ENCODE results near the gene CNNM2. TPM values are rescaled to one million over a fixed set of nuclear protein-coding genes. Genes with fewer than 3 reads are reported as not detected.

CNNM2 gene
- total RNA-seq, 1 donor from 2014 or later, result 12.9 TPM

- H3K36me3 ChIP-seq, result peaks cover 4% of the 10 kb centered on the region
- DNase-seq (no peak), ATAC-seq (no peak)
- H3K4me3 ChIP-seq, result no peak overlapping the region
- intact Hi-C loops (cut with DNase I), result loop anchor here (10.0 kb wide), 1 partner anchor 183 kb away; no protein-coding TSS in a partner anchor
- no peak for TF ChIP-seq CTCF (IDR thresholded peaks at IDR 0.05)
- H3K9me3 ChIP-seq, result no peaks in the 10 kb centered on the region
- H3K27me3 ChIP-seq, result no peaks in the 10 kb centered on the region
- no peak overlapping the region for H3K27ac ChIP-seq
- H3K4me1 ChIP-seq, result no peaks in the 10 kb centered on the region
Observed at GRCh38 chr10:103072276-103072675, 154.2 kb downstream of the CNNM2 start.

- TF ChIP-seq CTCF (IDR thresholded peaks at IDR 0.05), result no peak
- H3K4me3 ChIP-seq, result no peak overlapping the region
- no peaks in the 10 kb centered on the region for H3K4me1 ChIP-seq
- H3K27me3 ChIP-seq, result no peaks in the 10 kb centered on the region
- intact Hi-C loops (cut with DNase I), result loop anchor here (10.0 kb wide), 1 partner anchor 182 kb away; no protein-coding TSS in a partner anchor
- ATAC-seq (no peak), DNase-seq (no peak)
- H3K36me3 ChIP-seq, result peaks cover 4% of the 10 kb centered on the region
- H3K27ac ChIP-seq, result no peak overlapping the region
- no peaks in the 10 kb centered on the region for H3K9me3 ChIP-seq
Observed at GRCh38 chr10:103072891-103073290, 154.8 kb downstream of the CNNM2 start.

GRCh38 chr10:103077020-103077419 lies 158.9 kb downstream of the CNNM2 start:
- DNase-seq, result no peak
- intact Hi-C loops (cut with DNase I), result loop anchor here (10.0 kb wide), 1 partner anchor 178 kb away; no protein-coding TSS in a partner anchor

GRCh38 chr10:103077491-103078308 lies 159.6 kb downstream of the CNNM2 start:
- Histone ChIP-seq H3K4me1 (no peaks in the 10 kb centered on the region), H3K4me3 (no peak overlapping the region), H3K27me3 (no peaks in the 10 kb centered on the region), H3K27ac (no peak overlapping the region), H3K9me3 (no peaks in the 10 kb centered on the region), H3K36me3 (peaks cover 12% of the 10 kb centered on the region)
- no peak for TF ChIP-seq CTCF (IDR thresholded peaks at IDR 0.05)
- ATAC-seq (no peak), DNase-seq (no peak)
- intact Hi-C loops (cut with DNase I), result loop anchor here (10.0 kb wide), 1 partner anchor 177 kb away; no protein-coding TSS in a partner anchor

More at GRCh38 chr10:103077020-103077419, 158.9 kb downstream of the CNNM2 start:
- Histone ChIP-seq H3K27ac (no peak overlapping the region), H3K4me3 (no peak overlapping the region), H3K4me1 (no peaks in the 10 kb centered on the region), H3K36me3 (peaks cover 5% of the 10 kb centered on the region), H3K27me3 (no peaks in the 10 kb centered on the region), H3K9me3 (no peaks in the 10 kb centered on the region)
- no peak for ATAC-seq
- TF ChIP-seq CTCF (IDR thresholded peaks at IDR 0.05), result no peak

- Histone ChIP-seq H3K9me3 (no peaks in the 10 kb centered on the region), H3K36me3 (peaks cover 18% of the 10 kb centered on the region), H3K27ac (no peak overlapping the region), H3K4me1 (no peaks in the 10 kb centered on the region), H3K4me3 (no peak overlapping the region), H3K27me3 (no peaks in the 10 kb centered on the region)
- intact Hi-C loops (cut with DNase I), result loop anchor here (10.0 kb wide), 1 partner anchor 177 kb away; no protein-coding TSS in a partner anchor
- TF ChIP-seq CTCF (IDR thresholded peaks at IDR 0.05), result no peak
- DNase-seq (no peak), ATAC-seq (no peak)
Observed at GRCh38 chr10:103078309-103078615, 160.2 kb downstream of the CNNM2 start.
